ENCODE data around the gene OR51B5. TPM values are rescaled to one million over a fixed set of nuclear protein-coding genes. Genes with fewer than 3 reads are reported as not detected.
"Not testable (repeated sequence)": the region's sequence is repeated elsewhere in the genome, so short reads cannot be mapped to it uniquely, and the experiment has no call there.

Gene OR51B5
- total RNA-seq, 1 donor from 2014 or later, result 1.2 TPM

GRCh38 chr11:5336331-5336730 lies 7.0 kb downstream of the OR51B5 start:
- Histone ChIP-seq H3K36me3 (no peaks in the 10 kb centered on the region), H3K27me3 (no peaks in the 10 kb centered on the region), H3K4me1 (no peaks in the 10 kb centered on the region), H3K27ac (no peak overlapping the region), H3K4me3 (no peak overlapping the region), H3K9me3 (no peaks in the 10 kb centered on the region)
- TF ChIP-seq, protein P1, sequence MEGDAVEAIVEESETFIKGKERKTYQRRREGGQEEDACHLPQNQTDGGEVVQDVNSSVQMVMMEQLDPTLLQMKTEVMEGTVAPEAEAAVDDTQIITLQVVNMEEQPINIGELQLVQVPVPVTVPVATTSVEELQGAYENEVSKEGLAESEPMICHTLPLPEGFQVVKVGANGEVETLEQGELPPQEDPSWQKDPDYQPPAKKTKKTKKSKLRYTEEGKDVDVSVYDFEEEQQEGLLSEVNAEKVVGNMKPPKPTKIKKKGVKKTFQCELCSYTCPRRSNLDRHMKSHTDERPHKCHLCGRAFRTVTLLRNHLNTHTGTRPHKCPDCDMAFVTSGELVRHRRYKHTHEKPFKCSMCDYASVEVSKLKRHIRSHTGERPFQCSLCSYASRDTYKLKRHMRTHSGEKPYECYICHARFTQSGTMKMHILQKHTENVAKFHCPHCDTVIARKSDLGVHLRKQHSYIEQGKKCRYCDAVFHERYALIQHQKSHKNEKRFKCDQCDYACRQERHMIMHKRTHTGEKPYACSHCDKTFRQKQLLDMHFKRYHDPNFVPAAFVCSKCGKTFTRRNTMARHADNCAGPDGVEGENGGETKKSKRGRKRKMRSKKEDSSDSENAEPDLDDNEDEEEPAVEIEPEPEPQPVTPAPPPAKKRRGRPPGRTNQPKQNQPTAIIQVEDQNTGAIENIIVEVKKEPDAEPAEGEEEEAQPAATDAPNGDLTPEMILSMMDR (IDR thresholded peaks at IDR 0.05), result no peak
- no peak for TF ChIP-seq POLR2AphosphoS5 (IDR thresholded peaks at IDR 0.05; ENCODE audit: insufficient read depth in 1 of 2, low read depth in 1 of 2)
- no peak for TF ChIP-seq POLR2A (IDR thresholded peaks at IDR 0.05)
- DNase-seq (ENCODE audit: extremely low spot score in 2 of 2), result no peak
- intact Hi-C loops (cut with DNase I), result no loop called here

DNA sequence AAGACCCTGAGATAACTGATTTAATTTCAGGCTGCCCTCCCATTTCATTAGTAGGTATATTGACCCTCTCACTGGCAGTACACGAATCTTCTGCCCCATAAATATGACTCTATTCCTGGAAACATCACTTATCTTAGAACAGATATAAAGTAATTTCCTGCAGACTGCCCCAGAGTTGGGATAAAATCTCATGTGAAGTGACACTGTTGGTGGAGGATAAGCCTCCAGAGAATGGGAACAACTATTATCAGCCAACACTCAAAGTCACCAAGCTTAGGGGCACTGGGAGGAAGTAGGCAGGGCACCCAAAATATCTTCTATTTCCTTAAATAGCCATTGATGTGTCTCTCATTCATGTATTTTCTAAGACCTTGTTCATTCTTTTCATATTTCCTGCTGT lies 8.2 kb downstream of the OR51B5 start:
- Histone ChIP-seq H3K36me3 (no peaks in the 10 kb centered on the region), H3K27me3 (no peaks in the 10 kb centered on the region), H3K4me3 (no peak overlapping the region), H3K4me1 (no peaks in the 10 kb centered on the region), H3K27ac (no peak overlapping the region), H3K9me3 (no peaks in the 10 kb centered on the region)
- intact Hi-C loops (cut with DNase I), result no loop called here
- TF ChIP-seq, protein P1 (IDR thresholded peaks at IDR 0.05), result no peak
- TF ChIP-seq POLR2AphosphoS5 (IDR thresholded peaks at IDR 0.05; ENCODE audit: insufficient read depth in 1 of 2, low read depth in 1 of 2) (no peak), POLR2A (IDR thresholded peaks at IDR 0.05) (no peak)
- no peak for DNase-seq (ENCODE audit: extremely low spot score in 2 of 2)

DNA sequence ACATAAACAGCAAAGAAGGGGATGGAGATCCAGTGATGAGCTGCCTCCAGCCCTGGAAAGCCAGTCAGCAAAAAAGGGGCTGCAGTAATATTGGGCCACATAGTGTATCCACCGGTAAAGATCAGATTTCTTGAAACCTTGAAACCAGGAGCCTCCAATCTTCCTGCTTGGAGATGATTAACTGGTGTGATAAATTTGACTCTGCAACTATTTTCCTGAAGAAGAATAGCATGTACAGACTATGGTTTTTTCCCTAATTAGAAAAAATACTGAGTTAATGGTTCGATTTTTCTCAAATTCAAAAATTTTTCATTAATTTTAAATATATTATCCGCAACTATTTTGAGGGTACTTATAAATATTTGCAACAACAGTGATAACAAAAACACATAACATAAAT lies 19.1 kb downstream of the OR51B5 start, which contains the start of gene OR51B2:
TSS of gene OR51B2 (minus strand) at position 101 of the 400 bp plus-strand sequence. CDS start at position 101, 0 bp downstream.
- Histone ChIP-seq H3K27ac (no peak within 1 kb of the TSS), H3K4me1 (no peaks in the 10 kb centered on the region), H3K9me3 (no peaks in the 10 kb centered on the region), H3K27me3 (no peaks in the 10 kb centered on the region), H3K36me3 (no peaks in the 10 kb centered on the region), H3K4me3 (no peak within 1 kb of the TSS)
- DNase-seq (ENCODE audit: extremely low spot score in 2 of 2), result no peak
- intact Hi-C loops (cut with DNase I), result no loop called here
- TF ChIP-seq, protein P1 (IDR thresholded peaks at IDR 0.05), result no peak
- TF ChIP-seq POLR2AphosphoS5 (IDR thresholded peaks at IDR 0.05; ENCODE audit: insufficient read depth in 1 of 2, low read depth in 1 of 2) (no peak), POLR2A (IDR thresholded peaks at IDR 0.05) (no peak)

DNA sequence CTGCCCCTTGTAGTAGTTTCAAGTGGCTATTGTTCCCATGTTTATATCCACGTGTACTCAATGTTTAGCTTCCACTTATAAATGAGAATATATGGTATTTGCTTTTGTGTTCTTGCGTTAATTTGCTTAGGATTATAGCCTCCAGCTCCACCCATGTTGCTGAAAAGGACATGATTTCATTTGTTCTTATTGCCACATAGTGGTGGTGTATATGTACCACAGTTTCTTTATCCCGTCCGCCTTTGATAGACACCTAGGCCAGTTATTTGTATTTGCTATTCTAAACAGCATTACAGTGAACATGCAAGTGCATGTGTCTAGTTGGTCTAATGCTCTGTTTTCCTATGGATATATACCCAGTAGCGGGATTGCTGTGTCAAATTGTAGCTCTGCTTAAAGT lies 26.0 kb downstream of the OR51B5 start:
- no peak overlapping the region for H3K4me3 ChIP-seq
- H3K36me3 ChIP-seq, result no peaks in the 10 kb centered on the region
- TF ChIP-seq, protein P1 (IDR thresholded peaks at IDR 0.05), result no peak
- TF ChIP-seq POLR2A (IDR thresholded peaks at IDR 0.05) (no peak), POLR2AphosphoS5 (IDR thresholded peaks at IDR 0.05; ENCODE audit: insufficient read depth in 1 of 2, low read depth in 1 of 2) (no peak)
- no peaks in the 10 kb centered on the region for H3K27me3 ChIP-seq
- no peaks in the 10 kb centered on the region for H3K9me3 ChIP-seq
- intact Hi-C loops (cut with DNase I), result no loop called here
- no peak overlapping the region for H3K27ac ChIP-seq
- no peak for DNase-seq (ENCODE audit: extremely low spot score in 2 of 2)
- H3K4me1 ChIP-seq, result no peaks in the 10 kb centered on the region

- H3K27ac ChIP-seq, result not testable (repeated sequence)
These were observed 29.8 kb downstream of the OR51B5 start for GRCh38 chr11:5313326-5314023.

More at GRCh38 chr11:5313326-5314023, 29.8 kb downstream of the OR51B5 start:
- H3K36me3 ChIP-seq; H3K9me3 ChIP-seq; H3K27me3 ChIP-seq; H3K4me3 ChIP-seq; intact Hi-C loops (cut with DNase I); H3K4me1 ChIP-seq; DNase-seq (ENCODE audit: extremely low spot score in 2 of 2): not testable (repeated sequence)
